GM23248 (cell line): ENCODE results near the gene SDK2. TPM values are rescaled to one million over a fixed set of nuclear protein-coding genes. Genes with fewer than 3 reads are reported as not detected.

ENCODE experiments used
- DNase-seq: peaks from one replicate; pipeline ENCODE4 v3.0.0-alpha.2; 2015
- H2AFZ ChIP-seq: fragments of 200-600 bp; sonication (generic); 2 replicates; pipeline ENCODE4 v1.6.1; 2016; ENCODE audit warnings: antibody characterized with exemption
- H3F3A ChIP-seq: fragments of 200-600 bp; sonication (generic); 2 replicates; pipeline ENCODE4 v1.6.1; 2016; ENCODE audit warnings: mild to moderate bottlenecking, antibody characterized with exemption, mixed run types; ENCODE audit not compliant: insufficient read depth
- H3K27ac ChIP-seq: fragments of 200-600 bp; sonication (generic); 2 replicates; pipeline ENCODE4 v1.5.1; 2016; ENCODE audit warnings: mild to moderate bottlenecking
- H3K27me3 ChIP-seq: fragments of 200-600 bp; sonication (generic); replicated peaks from 2 replicates; pipeline ENCODE4 v1.6.1; 2016; ENCODE audit warnings: mild to moderate bottlenecking; ENCODE audit not compliant: insufficient read depth
- H3K36me3 ChIP-seq: fragments of 200-600 bp; sonication (generic); 2 replicates; pipeline ENCODE4 v1.6.1; 2016; ENCODE audit warnings: low read depth, mild to moderate bottlenecking
- H3K4me1 ChIP-seq: fragments of 200-600 bp; sonication (generic); 2 replicates; pipeline ENCODE4 v1.6.1; 2016; ENCODE audit warnings: mild to moderate bottlenecking; ENCODE audit not compliant: insufficient read depth
- H3K4me2 ChIP-seq: fragments of 200-600 bp; sonication (generic); one replicate; pipeline ENCODE4 v1.6.1; 2016; ENCODE audit warnings: mild to moderate bottlenecking; ENCODE audit not compliant: unreplicated experiment
- H3K4me3 ChIP-seq: fragments of 200-600 bp; sonication (generic); 2 replicates; pipeline ENCODE4 v1.5.1; 2016; ENCODE audit warnings: mild to moderate bottlenecking
- H3K79me2 ChIP-seq: fragments of 200-600 bp; sonication (generic); 2 replicates; pipeline ENCODE4 v1.6.1; 2016; ENCODE audit warnings: mild to moderate bottlenecking; ENCODE audit not compliant: insufficient read depth
- H3K9ac ChIP-seq: fragments of 200-600 bp; sonication (generic); 2 replicates; pipeline ENCODE4 v1.6.1; 2016; ENCODE audit warnings: mild to moderate bottlenecking
- H3K9me2 ChIP-seq: fragments of 200-600 bp; sonication (generic); 2 replicates; pipeline ENCODE4 v1.6.1; 2016; ENCODE audit warnings: mixed run types, mild to moderate bottlenecking, moderate library complexity; ENCODE audit not compliant: insufficient read depth
- H3K9me3 ChIP-seq: fragments of 200-600 bp; sonication (generic); one replicate; pipeline ENCODE4 v1.6.1; 2017; ENCODE audit warnings: low read depth
- H4K20me1 ChIP-seq: fragments of 200-600 bp; sonication (generic); 2 replicates; pipeline ENCODE4 v1.6.0; 2016; ENCODE audit not compliant: insufficient read depth
- EZH2 ChIP-seq: fragments of 200-600 bp; sonication (generic); IDR thresholded peaks from 2 replicates; pipeline ENCODE4 v1.6.1; 2018; ENCODE audit warnings: antibody characterized with exemption, mild to moderate bottlenecking; ENCODE audit not compliant: insufficient read depth, poor library complexity, severe bottlenecking
- EZH2phosphoT487 ChIP-seq: fragments of 200-600 bp; sonication (generic); IDR thresholded peaks from 2 replicates; pipeline ENCODE4 v1.6.1; 2018; ENCODE audit warnings: antibody characterized with exemption, moderate library complexity, mild to moderate bottlenecking, low read depth; ENCODE audit not compliant: insufficient read depth
- WGBS, 2 experiments: methylation state at CpG; one replicate each; pipeline ENCODE4 v1.1.6; 2015 to 2017; ENCODE audit warnings: low lambda C conversion rate in 2 of 2, low coverage in 1 of 2; ENCODE audit errors: missing lambda C conversion rate in 2 of 2; 5-methylcytosine and 5-hydroxymethylcytosine counted together
- in situ Hi-C: fragments of 300-500 bp; cut with MboI; formaldehyde crosslinking; loops from 2 replicates; pipeline ENCODE4 v1.15.0; 2020
- polyA plus RNA-seq: library from polyadenylated mRNA; unstranded; fragments of >200 nt; fragmentation: Nextera tagmentation; extraction: Ambion mirVana; gene quantifications from 2 replicates; pipeline ENCODE4 v1.2.1, GENCODE V29; 2016
- total RNA-seq: library from RNA; depleted of rRNA; stranded (reverse); fragments of >200 nt; shearing (Covaris generic); gene quantifications from 2 replicates; pipeline ENCODE4 v1.2.3, GENCODE V29; 2014

The SDK2 gene
- total and polyA plus RNA-seq, 2 experiments from 2014 or later = under 0.01 to 0.03 TPM

DNA sequence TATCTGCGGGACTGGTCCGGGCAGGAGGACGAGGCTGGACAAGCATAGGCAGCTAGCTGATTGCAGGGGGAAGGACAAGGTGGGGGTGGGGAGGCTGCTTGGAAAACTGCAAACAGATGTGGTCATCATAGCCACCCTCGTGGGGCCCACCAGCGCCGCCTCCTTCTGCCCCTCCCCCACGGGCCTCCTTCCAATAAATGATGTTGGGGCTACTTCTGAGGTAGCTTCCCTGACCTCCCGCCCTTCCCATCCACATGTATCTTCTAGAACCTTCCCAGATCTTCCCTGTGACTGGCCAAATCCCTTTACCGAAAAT lies 320.1 kb downstream of the SDK2 start:
- 11 to 21% methylated on average over 9 of the region's 9 CpGs for WGBS, 2 experiments
- H3K4me1 ChIP-seq = peaks cover 26% of the 10 kb centered on the region
- H3K9ac ChIP-seq = peak overlapping the region; percentile 30; the same call in 1 of the 2 replicates
- H3K27me3 ChIP-seq = no peaks in the 10 kb centered on the region
- no peaks in the 10 kb centered on the region for H3K36me3 ChIP-seq
- no peak overlapping the region for H3K27ac ChIP-seq
- H4K20me1 ChIP-seq = no peaks in the 10 kb centered on the region
- peak overlapping the region; percentile 43; the same call in 1 of the 2 replicates for H2AFZ ChIP-seq
- no peak overlapping the region for H3K4me3 ChIP-seq
- TF ChIP-seq EZH2 = no peak
- no peak for TF ChIP-seq EZH2phosphoT487
- in situ Hi-C loops = no loop called here
- peaks cover 8% of the 10 kb centered on the region for H3F3A ChIP-seq
- H3K9me3 ChIP-seq = no peaks in the 10 kb centered on the region
- H3K4me2 ChIP-seq = peak overlapping the region; percentile 24
- no peaks in the 10 kb centered on the region for H3K79me2 ChIP-seq
- DNase-seq = peak; percentile 49
- no peaks in the 10 kb centered on the region for H3K9me2 ChIP-seq

DNA sequence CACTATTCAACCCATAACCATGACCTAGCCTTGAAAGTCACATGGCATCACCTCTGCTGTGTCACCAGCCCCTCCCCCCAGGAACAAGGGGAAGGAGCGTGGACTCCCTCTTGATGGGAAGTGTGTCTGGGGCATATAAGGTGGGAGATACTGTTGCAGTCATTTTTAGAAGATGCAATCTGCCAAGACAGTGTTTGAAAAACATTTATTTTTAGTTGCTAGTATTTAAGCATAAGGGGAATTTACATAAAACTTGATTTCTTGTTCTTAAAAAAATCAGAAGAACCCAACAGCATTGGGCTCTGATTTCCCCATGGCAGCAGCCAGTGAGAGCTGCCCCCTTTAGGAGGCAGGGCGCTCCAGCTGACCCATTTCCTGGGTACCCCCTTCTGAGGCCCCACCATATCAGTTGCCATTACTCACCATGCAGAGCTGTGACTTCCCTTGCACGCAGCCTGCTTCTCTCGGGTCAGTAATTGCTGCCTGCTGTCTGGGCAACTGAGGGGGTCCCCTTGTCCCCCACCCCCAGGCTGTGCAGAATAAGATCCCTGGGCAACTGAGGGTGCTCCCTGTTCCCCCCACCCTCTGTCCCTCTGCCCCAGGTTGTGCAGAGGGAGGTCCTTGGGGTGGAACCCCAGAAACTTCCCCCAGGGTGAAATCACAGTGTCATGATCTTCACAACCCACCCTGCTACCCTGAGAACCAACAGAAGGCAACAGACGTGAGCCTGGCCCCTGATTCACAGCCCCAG lies 320.7 kb downstream of the SDK2 start:
- Histone ChIP-seq H3K79me2 (no peaks in the 10 kb centered on the region), H3K9me3 (no peaks in the 10 kb centered on the region), H3K9ac (peak overlapping the region; percentile 30), H3K4me1 (peaks cover 26% of the 10 kb centered on the region), H3K36me3 (no peaks in the 10 kb centered on the region), H3K27me3 (no peaks in the 10 kb centered on the region), H3K27ac (no peak overlapping the region), H4K20me1 (no peaks in the 10 kb centered on the region), H3K4me3 (no peak overlapping the region), H2AFZ (peak overlapping the region; percentile 43; the same call in 1 of the 2 replicates), H3K9me2 (no peaks in the 10 kb centered on the region), H3F3A (peaks cover 8% of the 10 kb centered on the region), H3K4me2 (peak overlapping the region; percentile 24)
- WGBS, 2 experiments = 31 to 40% methylated on average over 5 of the region's 5 CpGs
- in situ Hi-C loops = no loop called here
- DNase-seq = peak; percentile 71
- no peak for TF ChIP-seq EZH2
- TF ChIP-seq EZH2phosphoT487 = no peak

DNA sequence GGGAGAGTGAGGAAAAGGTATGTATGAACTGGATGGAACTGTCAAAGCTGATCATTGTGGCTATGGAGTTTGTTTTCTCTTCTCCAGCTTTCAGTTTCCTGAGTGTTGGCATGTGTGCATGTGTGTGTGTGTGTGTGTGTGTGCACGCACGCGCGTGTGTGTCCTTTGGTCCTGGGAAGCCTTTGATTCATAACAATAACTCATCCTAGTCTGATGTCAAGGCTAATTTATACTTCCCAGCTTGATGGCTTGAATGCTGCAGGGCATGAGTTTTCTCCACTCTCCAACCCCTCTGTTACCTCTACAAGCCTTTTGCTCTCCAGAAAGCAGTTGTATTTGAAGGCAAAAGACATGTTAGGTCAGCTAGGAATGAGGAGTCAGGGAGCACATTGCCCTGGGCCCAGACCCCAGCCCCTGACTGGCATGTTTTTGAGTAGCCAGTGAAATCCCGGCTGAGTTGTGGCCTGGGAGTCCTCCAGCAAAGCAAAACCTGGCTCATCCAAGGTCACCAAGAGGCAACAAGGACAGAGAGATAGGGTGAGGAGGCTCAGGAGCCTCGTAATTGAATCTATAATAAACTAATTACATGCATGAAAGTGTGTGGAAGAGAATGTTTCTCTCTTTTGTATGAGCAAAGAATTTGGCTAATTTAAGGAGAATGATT lies 323.5 kb downstream of the SDK2 start:
- in situ Hi-C loops = no loop called here
- Histone ChIP-seq H3K27ac (no peak overlapping the region), H3K27me3 (no peaks in the 10 kb centered on the region), H2AFZ (no peak overlapping the region), H3K9me3 (no peaks in the 10 kb centered on the region), H3K9ac (no peak overlapping the region), H3K79me2 (no peaks in the 10 kb centered on the region), H3K4me3 (no peak overlapping the region), H3K4me2 (no peak overlapping the region), H3K36me3 (no peaks in the 10 kb centered on the region), H3K9me2 (no peaks in the 10 kb centered on the region), H3F3A (peaks cover 8% of the 10 kb centered on the region), H3K4me1 (peaks cover 34% of the 10 kb centered on the region), H4K20me1 (no peaks in the 10 kb centered on the region)
- WGBS, 2 experiments = 74 to 81% methylated on average over 6 of the region's 6 CpGs
- DNase-seq = no peak
- TF ChIP-seq EZH2 (no peak), EZH2phosphoT487 (no peak)

DNA sequence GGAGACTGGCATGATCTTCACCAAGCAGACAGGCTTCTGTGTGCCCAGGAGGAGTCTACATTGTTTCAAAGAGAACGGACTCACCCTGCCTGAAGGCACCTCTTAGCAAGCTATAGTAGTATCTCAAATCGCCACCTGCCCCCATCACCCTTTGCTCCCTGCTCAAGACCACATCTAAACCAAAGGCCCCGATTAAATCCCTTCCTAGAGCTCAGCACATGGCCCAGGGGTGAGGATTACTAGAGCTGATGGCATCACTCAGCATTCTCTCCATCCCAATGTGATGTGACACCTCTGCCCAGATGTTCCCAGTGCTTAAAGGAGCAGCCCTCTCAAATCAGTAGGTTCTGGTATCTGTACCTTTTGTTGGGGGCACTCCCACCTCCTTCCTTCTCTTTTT lies 324.5 kb downstream of the SDK2 start:
- Histone ChIP-seq H4K20me1 (no peaks in the 10 kb centered on the region), H3K9ac (no peak overlapping the region), H3K79me2 (no peaks in the 10 kb centered on the region), H3K4me3 (no peak overlapping the region), H2AFZ (no peak overlapping the region), H3K36me3 (no peaks in the 10 kb centered on the region), H3K9me2 (no peaks in the 10 kb centered on the region), H3K27ac (no peak overlapping the region), H3K4me1 (peaks cover 24% of the 10 kb centered on the region), H3K9me3 (no peaks in the 10 kb centered on the region), H3K4me2 (no peak overlapping the region), H3K27me3 (no peaks in the 10 kb centered on the region), H3F3A (peaks cover 4% of the 10 kb centered on the region; the same call in 1 of the 2 replicates)
- WGBS, 2 experiments = 93 to 96% methylated on average over 3 of the region's 3 CpGs
- DNase-seq = no peak
- TF ChIP-seq EZH2phosphoT487 = no peak
- no peak for TF ChIP-seq EZH2
- in situ Hi-C loops = no loop called here
